ENCODE data around the gene NHSL2.

DNA sequence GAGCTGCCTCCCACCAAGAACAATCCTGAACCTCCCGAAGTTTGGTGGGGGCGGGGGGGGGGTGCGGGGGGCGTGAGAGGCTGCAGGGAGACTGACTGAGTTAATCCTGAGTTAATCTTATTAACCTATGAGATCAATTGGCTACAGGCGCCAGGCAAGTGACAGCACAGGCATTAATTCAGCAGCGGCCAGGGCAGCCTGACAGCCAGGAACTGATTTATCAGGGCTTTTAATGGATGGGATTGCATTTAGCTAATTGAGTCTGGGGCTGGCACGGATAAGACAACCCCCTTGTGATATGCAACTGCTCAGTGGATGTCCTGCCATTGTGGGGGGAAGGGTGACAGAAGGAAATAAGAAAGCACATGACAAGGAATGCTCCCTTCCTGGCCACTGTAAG, 204.7 kb downstream of the NHSL2 start:
- TF ChIP-seq, protein P1, sequence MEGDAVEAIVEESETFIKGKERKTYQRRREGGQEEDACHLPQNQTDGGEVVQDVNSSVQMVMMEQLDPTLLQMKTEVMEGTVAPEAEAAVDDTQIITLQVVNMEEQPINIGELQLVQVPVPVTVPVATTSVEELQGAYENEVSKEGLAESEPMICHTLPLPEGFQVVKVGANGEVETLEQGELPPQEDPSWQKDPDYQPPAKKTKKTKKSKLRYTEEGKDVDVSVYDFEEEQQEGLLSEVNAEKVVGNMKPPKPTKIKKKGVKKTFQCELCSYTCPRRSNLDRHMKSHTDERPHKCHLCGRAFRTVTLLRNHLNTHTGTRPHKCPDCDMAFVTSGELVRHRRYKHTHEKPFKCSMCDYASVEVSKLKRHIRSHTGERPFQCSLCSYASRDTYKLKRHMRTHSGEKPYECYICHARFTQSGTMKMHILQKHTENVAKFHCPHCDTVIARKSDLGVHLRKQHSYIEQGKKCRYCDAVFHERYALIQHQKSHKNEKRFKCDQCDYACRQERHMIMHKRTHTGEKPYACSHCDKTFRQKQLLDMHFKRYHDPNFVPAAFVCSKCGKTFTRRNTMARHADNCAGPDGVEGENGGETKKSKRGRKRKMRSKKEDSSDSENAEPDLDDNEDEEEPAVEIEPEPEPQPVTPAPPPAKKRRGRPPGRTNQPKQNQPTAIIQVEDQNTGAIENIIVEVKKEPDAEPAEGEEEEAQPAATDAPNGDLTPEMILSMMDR (IDR thresholded peaks at IDR 0.05) = no peak
- TF ChIP-seq ZFX (IDR thresholded peaks at IDR 0.05; ENCODE audit: borderline replicate concordance) = no peak

Measured in 22Rv1 (cell line).